ELF-1 (cell line): ENCODE results near the gene SNAPC3.
"Not testable (repeated sequence)": the region's sequence is repeated elsewhere in the genome, so short reads cannot be mapped to it uniquely, and the experiment has no call there.

Experiments
- DNase-seq: peaks from one replicate; pipeline ENCODE4 v3.0.0-alpha.2; 2016; ENCODE audit warnings: low read depth, low spot score

SNAPC3 gene

DNA sequence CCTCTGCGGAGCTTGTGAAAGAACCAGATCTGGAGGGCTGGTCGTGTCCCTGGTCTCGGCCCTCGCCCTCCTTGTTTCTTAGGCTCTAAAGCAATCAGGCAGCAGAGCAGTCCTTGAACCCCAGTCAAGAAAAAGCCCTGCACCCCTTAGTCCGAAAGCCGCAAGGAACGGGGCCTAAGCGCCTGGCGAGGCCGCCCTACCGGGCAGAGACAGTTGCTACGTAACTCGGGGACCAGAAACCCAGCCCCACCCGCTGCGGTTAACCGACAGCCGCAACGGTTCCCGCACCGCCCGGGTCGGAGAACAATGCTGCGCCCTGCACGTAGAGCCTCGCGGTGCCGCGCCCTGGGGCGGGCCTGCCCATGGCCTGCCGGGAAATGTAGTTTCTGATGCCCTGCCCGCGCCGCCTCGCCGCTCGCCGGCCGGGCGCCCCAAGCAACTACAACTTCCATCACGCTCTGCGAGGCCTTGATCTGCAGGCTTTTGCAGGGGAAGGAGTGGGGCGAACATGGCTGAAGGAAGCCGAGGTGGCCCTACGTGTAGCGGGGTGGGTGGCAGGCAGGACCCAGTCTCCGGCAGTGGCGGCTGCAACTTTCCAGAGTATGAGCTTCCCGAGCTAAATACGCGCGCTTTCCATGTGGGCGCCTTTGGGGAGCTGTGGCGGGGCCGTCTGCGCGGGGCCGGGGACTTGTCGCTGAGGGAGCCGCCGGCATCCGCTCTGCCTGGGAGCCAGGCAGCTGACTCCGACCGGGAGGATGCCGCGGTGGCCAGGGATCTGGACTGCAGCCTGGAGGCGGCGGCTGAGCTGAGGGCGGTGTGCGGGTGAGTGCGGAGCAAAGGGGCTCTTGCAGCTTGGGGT is at the start of gene SNAPC3:
Gene SNAPC3, plus strand, starts transcription at position 505 of the 859 bp plus-strand sequence. Its CDS starts 4 bp downstream, at position 509.
- DNase-seq, result peak; percentile 98

DNA sequence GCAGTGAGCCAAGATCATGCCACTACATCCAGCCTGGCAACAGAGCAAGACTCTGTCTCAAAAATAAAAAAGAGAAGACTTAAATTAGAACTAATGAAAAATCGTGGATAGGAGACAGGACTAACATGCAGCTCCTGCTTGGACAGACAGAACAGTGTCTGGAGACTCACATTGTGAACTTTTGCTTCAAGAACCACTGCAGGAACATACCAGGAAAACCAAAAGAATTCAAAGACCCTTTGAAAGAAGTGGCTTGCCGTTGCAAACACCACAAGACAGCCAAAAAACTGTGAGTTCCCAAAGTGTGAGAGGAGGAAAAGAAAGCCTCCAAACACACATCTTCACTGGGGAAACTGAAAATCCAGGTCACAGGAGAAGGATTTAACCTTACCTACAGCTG is 48.8 kb upstream of the SNAPC3 start:
- no peak for DNase-seq

DNA sequence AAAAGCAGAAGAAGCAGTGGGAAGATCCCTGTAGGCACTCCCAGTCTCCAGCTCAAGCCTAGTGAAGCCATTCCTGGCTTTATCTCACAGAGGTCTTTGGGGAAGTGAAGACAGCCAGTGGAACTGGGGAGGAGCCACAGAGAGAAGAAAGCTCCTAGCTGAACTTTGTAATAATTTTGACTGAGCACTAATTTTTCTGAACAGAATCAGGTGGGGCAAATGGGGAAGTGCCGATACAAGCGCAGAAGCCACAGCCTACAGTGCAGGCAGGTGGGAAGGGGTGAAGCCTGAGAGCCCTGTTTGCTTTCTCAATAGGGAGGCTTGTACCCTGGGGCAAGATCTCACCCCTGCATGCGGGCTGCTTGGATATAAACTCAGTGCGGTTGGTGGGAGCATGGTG is 48.4 kb upstream of the SNAPC3 start:
- DNase-seq, result peak; percentile 27

GRCh38 chr9:15374825-15375224 is 47.9 kb upstream of the SNAPC3 start:
- DNase-seq, result peak; percentile 28

DNA sequence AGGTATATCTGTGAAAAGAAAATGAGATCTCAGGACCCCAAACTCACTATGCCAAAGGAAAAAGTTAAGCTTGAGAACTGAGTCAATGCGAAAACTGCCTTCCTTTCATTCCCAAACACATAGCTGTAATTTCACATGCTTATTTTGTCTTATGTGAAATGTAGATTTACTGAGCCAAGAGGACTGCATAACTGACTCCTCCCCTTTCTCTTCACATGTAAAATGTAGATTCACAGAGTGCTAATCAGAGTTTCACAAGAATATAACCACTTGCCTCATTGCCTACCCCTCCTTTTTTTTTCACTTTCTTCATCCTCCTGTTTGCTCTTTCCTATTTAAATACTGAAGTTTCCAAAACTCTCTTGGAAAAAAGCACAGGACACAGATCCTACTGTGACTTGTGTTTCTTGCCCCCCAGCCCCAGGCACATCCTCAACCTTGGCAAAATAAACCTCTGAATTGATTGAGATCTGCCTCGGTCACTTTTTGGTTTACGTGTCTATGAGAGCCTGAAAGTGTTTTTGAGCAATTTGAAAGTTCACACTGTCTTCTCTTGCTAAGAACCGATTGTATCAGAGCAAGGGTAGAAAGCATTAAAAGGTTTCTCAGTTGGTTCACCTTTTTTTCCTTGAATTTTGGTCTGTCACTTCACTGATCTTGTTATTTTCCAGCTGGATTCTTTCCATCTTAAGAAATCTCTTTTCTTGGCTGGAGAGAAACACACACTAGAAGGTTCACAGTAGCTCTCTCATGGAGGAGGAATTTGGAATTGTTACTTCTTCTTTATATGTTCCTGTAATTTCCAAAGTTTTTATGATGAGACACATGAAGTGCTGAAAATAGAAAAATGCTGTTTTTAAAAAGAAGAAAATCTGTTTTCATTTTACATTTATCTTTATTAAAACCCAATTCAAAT is 44.8 kb upstream of the SNAPC3 start:
- no peak for DNase-seq

DNA sequence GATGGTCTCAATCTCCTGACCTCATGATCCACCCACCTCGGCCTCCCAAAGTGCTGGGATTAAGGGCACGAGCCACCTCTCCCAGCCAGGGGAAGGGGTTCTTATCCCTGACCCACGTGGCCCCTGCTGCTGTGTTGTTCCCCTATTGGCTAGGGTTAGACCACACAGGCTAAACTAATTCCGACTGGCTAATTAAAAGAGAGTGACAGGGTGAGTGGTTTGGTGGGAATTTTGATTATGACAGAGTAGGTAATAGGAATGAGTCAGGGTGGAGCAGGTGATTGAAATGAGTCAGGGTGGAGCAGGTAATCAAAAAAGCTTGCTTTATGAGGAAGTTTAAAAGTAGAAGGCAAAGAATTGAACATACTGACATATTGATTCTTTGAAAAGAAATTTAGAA is 43.4 kb upstream of the SNAPC3 start:
- DNase-seq, result not testable (repeated sequence)

GRCh38 chr9:15379888-15380287 is 42.8 kb upstream of the SNAPC3 start:
- not testable (repeated sequence) for DNase-seq

- DNase-seq, result no peak
Measured at GRCh38 chr9:15381491-15381890, 41.2 kb upstream of the SNAPC3 start.

- DNase-seq, result no peak
Measured at GRCh38 chr9:15386465-15386864, 36.2 kb upstream of the SNAPC3 start.

DNA sequence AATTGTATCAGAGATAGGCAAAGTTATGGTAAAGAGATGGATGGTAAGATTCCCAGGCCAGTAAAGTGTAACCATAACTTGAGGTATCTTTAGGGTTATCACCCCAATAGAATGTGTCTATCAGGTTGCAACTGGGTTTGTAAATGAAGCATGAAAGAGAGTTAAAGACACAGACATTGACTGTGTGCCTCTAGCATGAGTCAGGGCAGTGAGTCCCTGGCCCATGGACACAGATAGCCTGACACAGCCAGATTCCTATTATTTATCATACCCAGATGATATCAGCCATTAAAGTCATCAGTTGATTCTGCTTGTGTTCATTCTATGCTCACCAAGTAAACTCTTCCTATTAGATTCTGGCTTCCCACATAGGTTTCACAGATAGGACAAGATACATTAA is 33.5 kb upstream of the SNAPC3 start:
- DNase-seq, result no peak

- no peak for DNase-seq
Measured at GRCh38 chr9:15389631-15390030, 33.0 kb upstream of the SNAPC3 start.

GRCh38 chr9:15390201-15390600 is 32.5 kb upstream of the SNAPC3 start:
- no peak for DNase-seq

GRCh38 chr9:15392363-15392762 is 30.3 kb upstream of the SNAPC3 start:
- no peak for DNase-seq

- no peak for DNase-seq
Measured at GRCh38 chr9:15400281-15400941, 22.3 kb upstream of the SNAPC3 start.

- no peak for DNase-seq
Measured at GRCh38 chr9:15401266-15401665, 21.4 kb upstream of the SNAPC3 start.

GRCh38 chr9:15403155-15403554 is 19.5 kb upstream of the SNAPC3 start:
- peak; percentile 10 for DNase-seq

DNA sequence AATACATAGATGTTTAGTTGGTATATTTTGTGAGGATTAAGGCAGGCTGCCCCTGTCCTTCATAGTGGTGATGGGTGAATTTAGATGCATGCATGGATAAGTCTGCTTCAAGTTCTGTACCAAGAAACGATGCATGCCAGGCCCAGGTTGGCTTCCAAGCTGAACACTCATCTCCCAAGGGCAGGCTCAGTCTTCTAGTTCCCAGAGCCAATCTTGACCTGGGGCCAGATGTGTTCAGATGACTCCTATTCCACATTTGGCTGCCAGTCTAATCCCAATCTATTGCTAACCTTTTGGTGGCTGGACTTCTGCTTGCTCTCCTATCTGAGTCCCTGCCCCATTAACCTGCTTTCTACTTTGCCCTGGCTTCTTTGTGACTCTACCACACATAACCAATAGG is 18.5 kb upstream of the SNAPC3 start:
- no peak for DNase-seq

GRCh38 chr9:15416880-15417279 is 5.8 kb upstream of the SNAPC3 start:
- peak; percentile 30 for DNase-seq

- peak; percentile 19 for DNase-seq
Measured at GRCh38 chr9:15417626-15418025, 5.0 kb upstream of the SNAPC3 start.

GRCh38 chr9:15420796-15421195 is 1.9 kb upstream of the SNAPC3 start:
- no peak for DNase-seq

- DNase-seq, result no peak
Measured at GRCh38 chr9:15421532-15421931, 1.1 kb upstream of the SNAPC3 start.

GRCh38 chr9:15421990-15422371 is 695 bp upstream of the SNAPC3 start:
- DNase-seq, result no peak
